Smooth muscle cell (in vitro differentiated cells): ENCODE measurements around the gene DCUN1D2. TPM values are rescaled to one million over a fixed set of nuclear protein-coding genes. Genes with fewer than 3 reads are reported as not detected.

Experiments used
- DNase-seq: peaks from one replicate; lab custom pipeline; 2025; ENCODE audit not compliant: unreplicated experiment; lab: John Stamatoyannopoulos, UW
- H2AFZ ChIP-seq: fragments of 200-600 bp; sonication (generic); 2 replicates; pipeline ENCODE4 v1.6.0; 2016; ENCODE audit warnings: antibody characterized with exemption, low read depth, mild to moderate bottlenecking
- H3F3A ChIP-seq: fragments of 200-600 bp; sonication (generic); 2 replicates; pipeline ENCODE4 v1.6.0; 2017; ENCODE audit warnings: antibody characterized with exemption, low read depth
- H3K27ac ChIP-seq: fragments of 200-600 bp; sonication (generic); 2 replicates; pipeline ENCODE4 v1.5.1; 2016; ENCODE audit warnings: low read depth, mild to moderate bottlenecking
- H3K27me3 ChIP-seq: fragments of 200-600 bp; sonication (generic); 2 replicates; pipeline ENCODE4 v1.6.1; 2016; ENCODE audit warnings: low read depth, mild to moderate bottlenecking
- H3K36me3 ChIP-seq: fragments of 200-600 bp; sonication (generic); 2 replicates; pipeline ENCODE4 v1.5.1; 2016; ENCODE audit warnings: low read depth
- H3K4me1 ChIP-seq: fragments of 200-600 bp; sonication (generic); 2 replicates; pipeline ENCODE4 v1.5.1; 2016; ENCODE audit warnings: low read depth
- H3K4me2 ChIP-seq: fragments of 200-600 bp; sonication (generic); 2 replicates; pipeline ENCODE4 v1.6.0; 2016; ENCODE audit warnings: mild to moderate bottlenecking
- H3K4me3 ChIP-seq: fragments of 200-600 bp; sonication (generic); 2 replicates; pipeline ENCODE4 v1.5.1; 2016; ENCODE audit warnings: mild to moderate bottlenecking
- H3K79me2 ChIP-seq: fragments of 200-600 bp; sonication (generic); 2 replicates; pipeline ENCODE4 v1.6.0; 2016; ENCODE audit warnings: low read depth, mild to moderate bottlenecking
- H3K9ac ChIP-seq: fragments of 200-600 bp; sonication (generic); 2 replicates; pipeline ENCODE4 v1.6.0; 2016; ENCODE audit warnings: low read depth
- H3K9me3 ChIP-seq: fragments of 200-600 bp; sonication (generic); replicated peaks from 2 replicates; pipeline ENCODE4 v1.5.1; 2016; ENCODE audit warnings: low read depth
- H4K20me1 ChIP-seq: fragments of 200-600 bp; sonication (generic); 2 replicates; pipeline ENCODE4 v1.6.0; 2016; ENCODE audit warnings: low read depth
- CTCF ChIP-seq: fragments of 200-600 bp; sonication (generic); IDR thresholded peaks from 2 replicates; pipeline ENCODE4 v1.5.1; 2017; ENCODE audit warnings: borderline replicate concordance, mild to moderate bottlenecking, antibody characterized with exemption; ENCODE audit not compliant: insufficient read depth, poor library complexity, severe bottlenecking
- WGBS: methylation state at CpG from one replicate; pipeline ENCODE4 v1.1.7; 2016; ENCODE audit warnings: low lambda C conversion rate; 5-methylcytosine and 5-hydroxymethylcytosine counted together
- polyA plus RNA-seq: library from polyadenylated mRNA; unstranded; fragments of >200 nt; fragmentation: Nextera tagmentation; extraction: Ambion mirVana; gene quantifications from 2 replicates; pipeline ENCODE4 v1.2.1, GENCODE V29; 2016
- total RNA-seq: library from RNA; depleted of rRNA; stranded (reverse); fragments of >200 nt; gene quantifications from 2 replicates; pipeline ENCODE4 v1.2.3, GENCODE V29; 2014

The DCUN1D2 gene
- total and polyA plus RNA-seq, 2 experiments from 2014 or later, result 6.3 to 10.8 TPM

- Histone ChIP-seq H2AFZ (no peak overlapping the region), H3K27me3 (no peaks in the 10 kb centered on the region), H3K79me2 (no peaks in the 10 kb centered on the region), H3K27ac (no peak overlapping the region), H3K9me3 (no peaks in the 10 kb centered on the region), H3K36me3 (no peaks in the 10 kb centered on the region), H3K4me2 (no peak overlapping the region), H4K20me1 (no peaks in the 10 kb centered on the region), H3K9ac (no peak overlapping the region), H3K4me3 (no peak overlapping the region), H3F3A (no peaks in the 10 kb centered on the region), H3K4me1 (no peaks in the 10 kb centered on the region)
- no peak for DNase-seq
- 99% methylated on average over 18 of the region's 23 CpGs for WGBS
- TF ChIP-seq CTCF, result no peak
Measured at GRCh38 chr13:113430378-113431110, 60.0 kb downstream of the DCUN1D2 start.

- Histone ChIP-seq H2AFZ (no peak overlapping the region), H3K4me2 (no peak overlapping the region), H3K79me2 (no peaks in the 10 kb centered on the region), H3K9me3 (no peaks in the 10 kb centered on the region), H3K4me3 (no peak overlapping the region), H3F3A (no peaks in the 10 kb centered on the region), H3K4me1 (no peaks in the 10 kb centered on the region), H3K9ac (no peak overlapping the region), H3K27me3 (no peaks in the 10 kb centered on the region), H3K36me3 (no peaks in the 10 kb centered on the region), H3K27ac (no peak overlapping the region), H4K20me1 (no peaks in the 10 kb centered on the region)
- TF ChIP-seq CTCF, result no peak
- DNase-seq, result no peak
- 86% methylated on average over 16 of the region's 16 CpGs for WGBS
Measured at GRCh38 chr13:113429608-113429985, 60.9 kb downstream of the DCUN1D2 start.

GRCh38 chr13:113428871-113429607 lies 61.5 kb downstream of the DCUN1D2 start:
- Histone ChIP-seq H3K27ac (no peak overlapping the region), H3K4me2 (no peak overlapping the region), H3K9me3 (no peaks in the 10 kb centered on the region), H3K79me2 (no peaks in the 10 kb centered on the region), H3K36me3 (no peaks in the 10 kb centered on the region), H3F3A (no peaks in the 10 kb centered on the region), H3K27me3 (no peaks in the 10 kb centered on the region), H3K4me1 (no peaks in the 10 kb centered on the region), H3K4me3 (no peak overlapping the region), H4K20me1 (no peaks in the 10 kb centered on the region), H2AFZ (no peak overlapping the region), H3K9ac (no peak overlapping the region)
- DNase-seq, result no peak
- no peak for TF ChIP-seq CTCF
- 96% methylated on average over 45 of the region's 45 CpGs for WGBS
